GM12865 (cell line): ENCODE data around the gene UVRAG.

ENCODE experiments used
- DNase-seq: peaks from one replicate; pipeline ENCODE4 v3.0.0; 2010; ENCODE audit warnings: low read depth
- H3K4me3 ChIP-seq: 2 replicates; pipeline ENCODE4 v1.5.1; 2011; ENCODE audit warnings: mild to moderate bottlenecking, low read depth, low read length, control low read depth
- TF ChIP-seq, protein P1 (sequence below): IDR thresholded peaks from 2 replicates; pipeline ENCODE4 v1.5.1; 2011; ENCODE audit warnings: low read length, control low read depth, low read depth, inconsistent platforms; ENCODE audit not compliant: insufficient read depth; ENCODE audit errors: missing control alignments

UVRAG gene

GRCh38 chr11:75813622-75814039 is 1.4 kb upstream of the UVRAG start:
- H3K4me3 ChIP-seq: peak overlapping the region; percentile 94
- TF ChIP-seq, protein P1, sequence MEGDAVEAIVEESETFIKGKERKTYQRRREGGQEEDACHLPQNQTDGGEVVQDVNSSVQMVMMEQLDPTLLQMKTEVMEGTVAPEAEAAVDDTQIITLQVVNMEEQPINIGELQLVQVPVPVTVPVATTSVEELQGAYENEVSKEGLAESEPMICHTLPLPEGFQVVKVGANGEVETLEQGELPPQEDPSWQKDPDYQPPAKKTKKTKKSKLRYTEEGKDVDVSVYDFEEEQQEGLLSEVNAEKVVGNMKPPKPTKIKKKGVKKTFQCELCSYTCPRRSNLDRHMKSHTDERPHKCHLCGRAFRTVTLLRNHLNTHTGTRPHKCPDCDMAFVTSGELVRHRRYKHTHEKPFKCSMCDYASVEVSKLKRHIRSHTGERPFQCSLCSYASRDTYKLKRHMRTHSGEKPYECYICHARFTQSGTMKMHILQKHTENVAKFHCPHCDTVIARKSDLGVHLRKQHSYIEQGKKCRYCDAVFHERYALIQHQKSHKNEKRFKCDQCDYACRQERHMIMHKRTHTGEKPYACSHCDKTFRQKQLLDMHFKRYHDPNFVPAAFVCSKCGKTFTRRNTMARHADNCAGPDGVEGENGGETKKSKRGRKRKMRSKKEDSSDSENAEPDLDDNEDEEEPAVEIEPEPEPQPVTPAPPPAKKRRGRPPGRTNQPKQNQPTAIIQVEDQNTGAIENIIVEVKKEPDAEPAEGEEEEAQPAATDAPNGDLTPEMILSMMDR: no peak
- no peak for DNase-seq

- no peak for DNase-seq
- TF ChIP-seq, protein P1: no peak
- H3K4me3 ChIP-seq: peak overlapping the region; percentile 94
These were observed 690 bp upstream of the UVRAG start for GRCh38 chr11:75814363-75814676.

DNA sequence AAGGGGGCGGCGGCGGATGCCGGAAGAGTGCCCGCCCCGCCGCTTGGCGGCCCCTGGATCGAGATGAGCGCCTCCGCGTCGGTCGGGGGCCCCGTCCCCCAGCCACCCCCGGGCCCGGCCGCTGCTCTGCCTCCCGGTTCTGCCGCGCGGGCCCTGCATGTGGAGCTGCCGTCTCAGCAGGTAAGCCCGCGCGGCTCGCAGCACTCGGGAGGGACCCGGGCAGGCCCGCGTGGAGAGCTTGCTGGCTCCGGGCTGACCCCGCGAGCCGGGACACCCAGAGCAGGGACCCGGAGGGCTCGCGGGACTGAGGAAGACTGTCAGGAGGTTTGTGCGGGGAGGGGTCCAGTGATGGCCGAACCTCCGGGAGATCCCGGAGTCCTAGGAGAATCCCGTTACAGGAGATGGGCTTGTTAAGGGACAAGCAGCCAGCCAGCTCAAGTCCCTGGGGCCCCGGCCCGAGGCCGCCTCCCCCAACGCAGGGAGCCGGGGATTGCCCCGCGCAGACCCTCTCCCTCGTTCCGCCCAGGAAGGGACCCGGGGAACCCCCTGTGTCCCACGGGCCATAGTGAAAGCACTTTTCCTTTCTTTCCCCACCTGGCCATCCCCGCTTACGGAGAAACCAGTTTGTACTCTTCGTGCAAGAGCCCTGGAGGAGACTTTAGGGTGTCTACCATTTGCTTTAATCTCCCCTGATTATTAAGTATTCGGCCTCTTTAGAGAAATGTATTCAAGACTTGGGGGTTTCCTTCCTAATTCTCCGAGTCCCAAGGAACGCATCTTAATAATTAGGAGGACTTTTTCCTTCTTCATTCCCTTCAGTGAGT is 547 bp downstream of the UVRAG start:
- TF ChIP-seq, protein P1: no peak
- DNase-seq: peak; percentile 67
- H3K4me3 ChIP-seq: peak overlapping the region; percentile 94

- DNase-seq: no peak
- TF ChIP-seq, protein P1: no peak
- H3K4me3 ChIP-seq: peak overlapping the region; percentile 94
These were observed 1.7 kb downstream of the UVRAG start for GRCh38 chr11:75816561-75817239.

- TF ChIP-seq, protein P1: no peak
- DNase-seq: no peak
- no peak overlapping the region for H3K4me3 ChIP-seq
These were observed 5.6 kb downstream of the UVRAG start for GRCh38 chr11:75820645-75821044.

DNA sequence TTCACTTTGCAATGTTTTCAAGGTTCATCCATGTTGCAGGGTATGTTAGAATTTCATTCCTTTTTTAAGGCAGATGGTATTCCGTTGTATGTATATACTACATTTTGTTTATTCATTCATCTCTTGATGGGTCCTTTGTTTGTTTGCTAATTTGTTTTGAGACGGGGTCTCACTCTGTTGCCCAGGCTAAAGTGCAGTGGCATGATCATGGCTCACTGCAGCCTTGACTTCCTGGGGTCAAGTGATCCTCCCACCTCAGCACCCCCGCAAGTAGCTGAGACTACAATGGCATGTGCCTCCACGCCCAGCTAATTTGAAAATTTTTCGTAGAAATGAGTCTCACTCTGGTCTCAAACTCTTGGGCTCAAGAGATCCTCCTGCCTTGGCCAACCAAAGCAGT is 6.2 kb downstream of the UVRAG start:
- H3K4me3 ChIP-seq: no peak overlapping the region

More for the DNA sequence above, 6.2 kb downstream of the UVRAG start:
- TF ChIP-seq, protein P1: no peak
- DNase-seq: no peak
